ENCODE results near the gene GSS. TPM values are rescaled to one million over a fixed set of nuclear protein-coding genes. Genes with fewer than 3 reads are reported as not detected.

Gene GSS
- total and polyA plus RNA-seq, 9 donors = 14.5 to 42.0 (median 22.2) TPM

- DNase-seq = no peak
- H3K36me3 ChIP-seq = no peaks in the 10 kb centered on the region
- H3K27me3 ChIP-seq = no peaks in the 10 kb centered on the region
- intact Hi-C loops (cut with DNase I) = no loop called here
- WGBS, 3 donors = 90 to 91% (median 90%) methylated on average over 28 of the region's 28 CpGs
- H3K9me3 ChIP-seq = no peaks in the 10 kb centered on the region
- H3K27ac ChIP-seq = no peak overlapping the region
- no peak for TF ChIP-seq EP300 (IDR thresholded peaks at IDR 0.05)
- TF ChIP-seq POLR2A (IDR thresholded peaks at IDR 0.05) = no peak
- no peak for TF ChIP-seq CTCF (IDR thresholded peaks at IDR 0.05)
- H3K4me3 ChIP-seq = no peak overlapping the region
- peaks cover 6% of the 10 kb centered on the region for H3K4me1 ChIP-seq (ENCODE audit: insufficient read depth)
Measured at GRCh38 chr20:35000311-35000921, 44.8 kb upstream of the GSS start.

DNA sequence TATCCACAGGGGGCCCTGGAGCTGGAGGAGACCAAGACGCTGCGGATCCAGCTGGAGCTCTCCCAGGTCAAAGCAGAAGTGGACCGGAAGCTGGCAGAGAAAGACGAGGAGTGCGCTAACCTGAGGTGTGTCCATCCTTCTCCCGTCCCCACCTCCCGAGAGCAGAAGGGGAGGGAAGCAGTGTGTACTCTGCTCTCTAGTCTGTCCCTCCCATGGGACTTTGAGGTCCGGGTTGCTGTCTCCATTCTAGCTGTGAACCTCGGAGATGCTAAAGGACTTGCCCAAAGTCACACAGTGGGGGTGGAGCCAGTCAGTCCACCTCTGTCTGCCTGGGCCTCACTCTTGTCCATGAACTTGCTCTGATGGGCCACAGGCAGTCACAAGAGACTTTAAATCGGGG lies 44.2 kb upstream of the GSS start:
- no peak overlapping the region for H3K4me3 ChIP-seq
- WGBS, 3 donors = 63 to 67% (median 64%) methylated on average over 8 to 10 of the region's 10 CpGs
- no peak overlapping the region for H3K27ac ChIP-seq
- TF ChIP-seq POLR2A (IDR thresholded peaks at IDR 0.05) (no peak), EP300 (IDR thresholded peaks at IDR 0.05) (no peak), CTCF (IDR thresholded peaks at IDR 0.05) (no peak)
- H3K27me3 ChIP-seq = no peaks in the 10 kb centered on the region
- intact Hi-C loops (cut with DNase I) = no loop called here
- peaks cover 6% of the 10 kb centered on the region for H3K4me1 ChIP-seq (ENCODE audit: insufficient read depth)
- no peak for DNase-seq
- H3K9me3 ChIP-seq = no peaks in the 10 kb centered on the region
- no peaks in the 10 kb centered on the region for H3K36me3 ChIP-seq

DNA sequence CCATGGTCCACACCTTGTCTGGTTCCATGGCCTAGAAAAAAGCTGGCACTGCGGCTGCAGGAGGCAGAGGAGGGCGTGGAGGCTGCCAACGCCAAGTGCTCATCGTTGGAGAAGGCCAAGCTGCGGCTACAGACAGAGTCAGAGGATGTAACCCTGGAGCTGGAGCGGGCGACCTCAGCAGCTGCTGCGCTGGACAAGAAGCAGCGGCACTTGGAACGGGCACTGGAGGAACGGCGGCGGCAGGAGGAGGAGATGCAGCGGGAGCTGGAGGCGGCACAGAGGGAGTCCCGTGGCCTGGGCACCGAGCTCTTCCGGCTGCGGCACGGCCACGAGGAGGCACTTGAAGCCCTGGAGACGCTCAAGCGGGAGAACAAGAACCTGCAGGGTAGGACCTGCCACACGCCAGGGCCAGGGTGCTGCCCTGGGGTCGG lies 43.4 kb upstream of the GSS start:
- Histone ChIP-seq H3K9me3 (no peaks in the 10 kb centered on the region), H3K36me3 (no peaks in the 10 kb centered on the region), H3K27me3 (no peaks in the 10 kb centered on the region), H3K4me3 (no peak overlapping the region), H3K4me1 (ENCODE audit: insufficient read depth) (peaks cover 6% of the 10 kb centered on the region), H3K27ac (no peak overlapping the region)
- intact Hi-C loops (cut with DNase I) = no loop called here
- TF ChIP-seq EP300 (IDR thresholded peaks at IDR 0.05) (no peak), POLR2A (IDR thresholded peaks at IDR 0.05) (no peak), CTCF (IDR thresholded peaks at IDR 0.05) (no peak)
- no peak for DNase-seq
- WGBS, 3 donors = 86 to 88% (median 87%) methylated on average over 25 of the region's 25 CpGs

DNA sequence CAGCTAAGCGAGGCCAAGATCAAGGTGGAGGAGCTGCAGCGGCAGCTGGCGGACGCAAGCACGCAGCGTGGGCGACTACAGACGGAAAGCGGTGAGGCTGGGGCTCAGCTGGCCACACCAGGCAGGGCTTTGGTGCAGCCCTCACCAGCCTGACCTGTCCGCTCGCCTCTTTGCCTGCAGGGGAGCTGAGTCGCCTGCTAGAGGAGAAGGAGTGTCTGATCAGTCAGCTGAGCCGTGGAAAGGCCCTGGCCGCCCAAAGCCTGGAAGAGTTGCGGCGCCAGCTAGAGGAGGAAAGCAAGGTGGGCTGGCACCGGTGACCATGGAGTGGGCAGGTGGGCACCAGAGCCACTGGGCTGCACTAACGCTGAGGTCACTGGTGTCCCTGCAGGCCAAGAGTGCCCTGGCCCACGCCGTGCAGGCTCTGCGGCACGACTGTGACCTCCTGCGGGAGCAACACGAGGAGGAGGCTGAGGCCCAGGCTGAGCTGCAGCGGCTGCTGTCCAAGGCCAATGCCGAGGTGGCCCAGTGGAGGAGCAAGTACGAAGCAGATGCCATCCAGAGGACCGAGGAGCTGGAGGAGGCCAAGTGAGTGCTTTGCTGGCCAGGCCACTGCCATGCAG lies 42.8 kb upstream of the GSS start:
- DNase-seq = no peak
- intact Hi-C loops (cut with DNase I) = no loop called here
- H3K36me3 ChIP-seq = no peaks in the 10 kb centered on the region
- H3K9me3 ChIP-seq = no peaks in the 10 kb centered on the region
- no peaks in the 10 kb centered on the region for H3K27me3 ChIP-seq
- no peak overlapping the region for H3K27ac ChIP-seq
- WGBS, 3 donors = 82 to 90% (median 84%) methylated on average over 28 of the region's 28 CpGs
- no peak for TF ChIP-seq CTCF (IDR thresholded peaks at IDR 0.05)
- no peak overlapping the region for H3K4me3 ChIP-seq
- H3K4me1 ChIP-seq (ENCODE audit: insufficient read depth) = peaks cover 6% of the 10 kb centered on the region
